NCI-H748 (cell line): ENCODE measurements around the gene EFNB2.

ENCODE experiments used
- DNase-seq: peaks from one replicate; lab custom pipeline; 2025; ENCODE audit not compliant: unreplicated experiment; lab: John Stamatoyannopoulos, UW

The EFNB2 gene

DNA sequence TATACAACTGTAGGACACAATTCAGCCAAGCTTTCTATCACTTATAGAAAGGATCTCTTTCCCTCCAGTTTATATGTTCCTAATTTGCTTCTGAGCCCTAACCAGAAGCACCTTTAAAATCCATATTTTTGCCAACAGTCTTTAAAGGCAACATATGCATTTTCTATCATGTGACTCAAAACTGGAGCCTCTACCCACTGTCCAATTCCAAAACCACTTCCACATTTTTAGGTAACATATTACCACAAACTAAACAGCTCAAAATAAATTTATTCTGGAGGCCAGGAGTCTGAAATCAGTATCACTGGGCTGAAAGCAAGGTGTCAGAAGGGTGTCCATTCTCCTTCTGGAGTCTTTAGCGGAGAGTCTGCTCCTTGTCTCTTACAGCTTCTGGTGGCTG is 15.9 kb upstream of the EFNB2 start:
- DNase-seq: no peak

DNA sequence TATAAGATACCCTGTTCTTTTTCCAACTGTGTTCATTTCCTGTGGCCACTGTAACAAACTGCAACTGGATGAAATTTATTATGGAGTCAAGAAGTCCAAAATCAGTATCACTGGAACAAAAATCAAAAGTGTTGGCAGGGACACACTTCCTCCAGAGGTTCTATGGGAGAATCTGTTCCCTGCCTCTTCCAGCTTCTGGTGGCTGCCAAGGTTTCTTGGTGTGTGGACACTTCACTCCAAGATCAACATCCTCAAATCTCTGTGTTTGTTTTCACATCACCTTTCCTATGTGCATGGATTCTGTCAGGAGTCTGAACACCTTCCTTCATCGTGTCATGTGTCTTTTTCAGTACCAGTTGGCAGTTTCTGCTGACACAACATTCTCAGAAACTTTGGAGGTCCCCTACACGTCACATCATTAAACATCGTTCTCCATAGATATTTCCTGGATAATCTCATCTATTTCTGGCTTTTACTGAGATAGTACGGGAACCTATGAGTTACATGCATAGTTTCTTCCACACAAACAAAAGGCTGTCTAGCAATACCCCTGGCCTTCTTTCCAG is 15.2 kb upstream of the EFNB2 start:
- DNase-seq: no peak

- DNase-seq: no peak
Observed at GRCh38 chr13:106548064-106548696, 12.7 kb upstream of the EFNB2 start.

DNA sequence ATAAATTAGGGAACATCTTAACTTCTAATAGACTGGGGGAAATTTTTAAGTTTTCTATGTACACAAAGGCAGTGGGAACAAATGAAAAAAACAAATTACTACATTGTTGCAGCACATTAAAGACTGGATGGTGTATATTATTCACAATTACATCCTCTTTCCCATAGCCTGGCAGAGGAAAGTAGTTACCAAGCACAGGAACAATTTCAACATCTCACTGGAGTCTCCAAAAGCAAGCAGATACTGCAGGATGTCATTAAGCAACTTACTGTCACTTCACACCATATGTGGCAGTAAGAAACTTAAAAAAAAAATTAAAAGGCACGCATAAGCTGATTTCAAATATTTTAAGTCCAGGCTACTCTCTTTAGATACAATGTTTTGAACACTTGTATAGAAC is 6.4 kb upstream of the EFNB2 start:
- DNase-seq: no peak

- DNase-seq: no peak
Observed at GRCh38 chr13:106540613-106541012, 5.2 kb upstream of the EFNB2 start.

GRCh38 chr13:106537521-106537920 is 2.1 kb upstream of the EFNB2 start:
- no peak for DNase-seq

DNA sequence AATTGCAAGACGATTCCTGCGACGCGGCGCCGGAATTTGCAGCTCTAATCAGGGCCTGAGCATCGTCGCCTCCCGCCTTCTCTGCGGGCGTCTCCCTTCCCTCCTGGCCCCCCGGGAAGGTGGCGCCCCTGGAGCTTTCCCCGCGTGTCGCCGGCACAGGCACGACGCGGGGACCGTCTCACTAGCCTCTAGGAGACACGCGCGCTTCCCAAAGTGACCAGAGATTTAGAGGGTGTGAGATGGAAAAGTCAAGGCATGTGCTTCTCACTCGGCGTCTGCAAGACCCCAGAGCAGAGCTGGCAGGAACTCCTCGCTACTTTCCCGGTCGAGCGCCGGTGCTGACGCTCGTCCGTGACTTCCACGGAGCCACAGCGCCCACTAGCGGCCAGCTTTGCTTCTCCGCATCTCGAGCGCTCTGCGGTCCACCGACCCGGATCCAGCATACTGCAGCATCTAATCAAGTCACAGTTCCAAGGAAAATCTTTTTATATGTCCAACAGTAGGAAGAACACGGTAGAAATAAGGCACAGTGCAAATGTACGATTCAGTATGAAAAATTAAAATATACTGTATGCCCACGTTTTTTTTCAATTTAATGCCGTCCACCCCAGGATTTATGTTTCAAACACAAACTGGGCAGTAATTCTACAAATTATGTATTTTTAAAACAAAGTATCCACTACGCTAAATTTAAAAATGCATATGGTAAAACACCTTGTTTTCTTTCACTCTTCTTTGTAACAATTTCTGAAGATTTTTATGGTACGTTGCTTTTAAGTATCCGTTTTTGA is 977 bp upstream of the EFNB2 start:
- DNase-seq: peak; percentile 93

- peak; percentile 64 for DNase-seq
Observed at GRCh38 chr13:106534639-106535551, 567 bp downstream of the EFNB2 start.

DNA sequence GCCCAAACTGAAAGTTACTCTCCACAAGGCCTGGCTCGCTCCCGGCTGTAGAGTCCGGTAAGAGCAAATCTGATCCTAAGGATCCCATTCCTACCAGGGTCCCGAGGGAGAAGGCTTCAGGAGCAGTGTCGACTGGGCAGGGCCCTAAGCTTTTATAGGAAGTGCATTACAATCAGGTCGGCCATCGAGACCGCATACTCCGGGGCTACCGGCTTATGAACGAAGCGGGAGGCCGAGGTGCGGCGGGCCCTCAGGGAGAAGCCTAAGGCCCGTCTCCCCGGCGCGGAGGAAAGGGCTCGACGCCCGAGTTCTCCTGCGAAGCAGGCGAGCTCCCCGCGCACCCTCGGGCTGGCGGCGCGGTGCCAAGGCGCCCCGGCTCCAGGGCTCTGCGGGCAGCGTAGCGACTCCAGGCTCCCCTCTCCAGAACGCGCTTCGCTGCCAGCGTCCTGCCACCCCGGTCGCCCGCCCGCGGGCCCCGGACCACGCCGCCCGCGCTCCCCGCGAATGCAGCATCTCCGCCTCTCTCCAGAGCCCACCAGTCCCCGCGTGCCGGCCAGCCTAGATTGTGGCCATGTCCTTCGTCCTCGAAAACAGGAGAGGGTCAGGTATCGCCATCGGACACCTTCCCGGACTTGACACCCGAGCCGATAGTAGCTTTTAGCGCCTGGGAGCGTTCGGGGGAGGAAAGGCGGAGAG is 1.4 kb downstream of the EFNB2 start:
- DNase-seq: peak; percentile 72

DNA sequence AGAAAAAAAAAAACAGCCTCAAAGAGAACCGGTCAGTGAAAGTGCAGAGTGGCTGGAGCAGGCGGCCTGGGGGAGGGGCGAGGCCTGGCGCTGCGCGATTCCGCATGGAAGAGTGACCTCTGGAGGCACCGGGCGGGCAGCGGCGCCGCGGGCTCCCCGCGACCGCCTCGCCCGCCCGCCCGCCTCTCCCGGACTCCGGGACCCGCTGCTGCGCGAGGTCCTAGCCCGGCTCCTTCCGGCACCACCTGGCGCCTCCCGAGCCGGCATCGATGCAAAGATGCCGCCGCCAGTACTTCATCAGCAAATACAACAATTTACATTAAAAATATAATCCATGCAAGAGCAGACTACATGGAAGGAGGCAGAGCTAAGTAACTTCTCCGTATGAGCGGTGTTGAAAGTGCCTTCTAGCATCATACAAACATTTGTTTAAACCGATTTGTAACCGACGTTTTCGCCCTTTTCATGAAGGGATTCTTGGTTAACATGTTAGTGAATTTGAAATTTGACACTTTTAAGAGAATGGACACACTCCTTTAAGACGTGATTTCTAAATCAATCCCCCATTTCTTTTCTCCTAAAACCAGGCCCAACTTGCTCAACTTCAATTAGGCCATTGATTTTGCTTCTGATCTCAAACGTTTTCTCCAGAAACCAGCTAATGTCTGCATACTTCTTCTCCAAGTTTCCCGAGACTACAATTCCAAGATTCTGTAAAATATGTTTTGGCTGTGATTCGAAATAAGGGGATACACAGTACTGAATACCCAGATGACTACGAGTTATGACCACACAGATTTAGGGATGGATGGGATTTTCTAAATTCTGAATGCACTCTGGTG is 2.1 kb downstream of the EFNB2 start:
- DNase-seq: peak; percentile 83

DNA sequence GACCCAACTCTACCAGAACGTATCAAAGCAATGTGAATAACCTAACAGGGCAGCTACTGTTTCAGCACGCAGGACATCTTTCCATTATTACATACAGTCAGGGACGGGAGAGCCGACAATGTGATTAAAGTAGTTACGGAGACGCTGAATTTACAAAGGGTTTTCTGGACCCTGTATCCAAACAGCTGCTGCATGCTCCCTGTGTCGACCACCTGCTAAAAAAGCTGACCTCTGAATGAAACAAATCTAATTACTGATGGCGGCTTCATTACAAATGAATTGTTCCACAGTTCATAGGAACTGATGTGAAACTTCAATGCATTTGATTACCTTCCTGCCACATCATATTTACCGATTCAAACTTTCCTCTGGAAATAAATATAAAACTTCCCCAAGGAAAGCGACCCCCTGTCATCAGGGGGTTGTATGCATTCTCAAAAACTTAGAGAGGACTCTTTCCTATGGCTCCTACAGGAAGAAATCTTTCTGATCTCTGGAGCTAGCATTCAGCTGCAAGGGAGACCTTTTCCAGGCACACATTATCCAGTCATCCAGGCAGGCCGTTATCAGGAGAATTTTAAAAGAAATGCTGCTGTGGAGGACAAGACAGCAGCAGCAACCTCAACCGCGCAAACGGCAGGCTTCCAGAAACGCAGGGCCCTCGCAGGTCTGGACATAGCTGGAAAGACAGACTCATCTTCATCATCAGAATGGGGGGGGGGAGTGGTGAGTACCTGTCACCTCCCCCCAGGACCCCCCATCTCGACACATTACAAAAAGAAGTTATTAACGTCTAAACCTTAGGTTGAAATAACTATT is 3.1 kb downstream of the EFNB2 start:
- peak; percentile 30 for DNase-seq

GRCh38 chr13:106530980-106531481 is 4.4 kb downstream of the EFNB2 start:
- no peak for DNase-seq

- DNase-seq: peak; percentile 38
Observed at GRCh38 chr13:106530171-106530851, 5.2 kb downstream of the EFNB2 start.

GRCh38 chr13:106529415-106530170 is 5.9 kb downstream of the EFNB2 start:
- DNase-seq: no peak

- DNase-seq: no peak
Observed at GRCh38 chr13:106528718-106529414, 6.6 kb downstream of the EFNB2 start.

DNA sequence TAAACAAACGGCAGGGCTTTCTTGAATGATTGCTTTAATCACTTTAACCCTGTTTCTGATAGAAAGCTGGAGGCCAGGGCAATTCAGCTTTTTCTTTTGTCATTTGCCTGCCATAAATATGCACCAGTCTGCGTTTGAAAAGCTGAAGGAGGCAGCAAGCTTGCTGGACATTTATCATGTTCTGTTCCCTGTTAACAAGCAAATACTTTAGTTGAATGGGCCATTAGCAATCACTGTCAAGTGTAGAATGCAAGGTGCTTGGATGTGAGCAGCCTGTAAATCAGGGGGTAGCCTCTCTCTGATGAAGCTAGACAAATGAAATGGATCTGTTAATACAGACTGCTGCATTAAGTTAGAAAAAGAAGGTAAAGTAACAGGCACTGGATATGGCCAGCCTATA is 7.6 kb downstream of the EFNB2 start:
- DNase-seq: no peak

DNA sequence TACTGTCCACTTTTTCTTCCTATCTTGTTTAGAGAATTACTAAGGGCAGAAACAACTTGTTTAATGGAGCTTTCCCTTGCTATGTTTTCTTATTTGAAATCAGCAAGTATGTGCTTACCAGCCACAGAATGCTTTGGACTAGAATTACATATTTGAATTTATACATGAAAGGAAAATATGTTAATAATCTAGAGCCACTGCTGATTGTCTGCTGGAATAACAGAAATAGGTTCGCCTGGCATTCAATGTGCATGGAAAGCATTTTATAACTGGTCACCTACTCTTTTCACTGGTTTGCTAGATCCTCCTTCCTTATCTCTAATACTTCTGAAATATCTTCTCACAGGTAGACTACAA is 8.0 kb downstream of the EFNB2 start:
- DNase-seq: no peak
